NCI-H526 (cell line): Measurements from ENCODE around the gene RAD21L1.

Experiments
- DNase-seq, 2 experiments: peaks; one replicate each; lab custom pipeline; 2025; lab: John Stamatoyannopoulos, UW

Gene RAD21L1

DNA sequence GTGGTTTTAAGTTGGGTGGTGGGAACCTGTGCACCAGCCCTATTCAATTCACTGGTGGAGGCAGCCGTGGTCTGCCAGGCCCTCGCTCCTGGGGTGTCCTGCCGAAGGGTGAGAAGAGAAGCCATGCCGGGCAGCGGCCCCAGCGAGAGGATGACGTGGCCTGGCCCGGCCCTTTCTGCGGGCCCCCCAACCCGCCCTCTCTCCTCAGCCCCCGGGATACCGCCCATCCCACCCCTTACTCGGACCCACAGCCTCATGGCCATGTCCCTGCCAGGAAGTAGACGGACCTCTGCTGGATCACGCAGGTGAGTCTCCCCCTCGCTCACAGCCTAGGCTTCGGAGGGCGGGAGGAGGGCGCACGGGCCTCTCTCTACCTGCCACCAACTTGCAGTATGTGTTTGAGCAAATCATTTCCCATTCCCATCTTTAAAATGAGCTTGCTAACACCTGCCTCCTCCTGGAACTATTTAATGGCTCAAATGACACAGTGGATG lies 70.3 kb downstream of the RAD21L1 start:
- no peak for DNase-seq

DNA sequence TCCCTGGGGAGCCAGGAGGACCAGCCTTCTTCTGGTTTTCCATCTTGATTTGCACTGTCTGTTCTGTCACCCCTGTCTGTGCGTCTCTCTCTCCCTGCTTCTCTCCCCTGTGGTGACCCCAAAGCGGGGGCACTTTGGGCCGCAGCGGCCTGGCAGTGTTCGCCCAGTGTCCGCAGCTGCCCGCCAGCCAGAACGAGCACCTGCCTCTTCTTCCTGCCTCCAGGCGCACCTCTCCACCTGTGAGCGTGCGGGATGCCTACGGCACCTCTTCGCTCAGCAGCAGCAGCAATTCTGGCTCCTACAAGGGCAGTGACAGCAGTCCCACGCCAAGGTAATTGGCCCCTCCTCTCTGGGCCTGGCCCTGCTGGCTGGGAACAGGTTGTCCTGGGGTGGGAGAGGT lies 71.1 kb downstream of the RAD21L1 start:
- DNase-seq, result no peak

DNA sequence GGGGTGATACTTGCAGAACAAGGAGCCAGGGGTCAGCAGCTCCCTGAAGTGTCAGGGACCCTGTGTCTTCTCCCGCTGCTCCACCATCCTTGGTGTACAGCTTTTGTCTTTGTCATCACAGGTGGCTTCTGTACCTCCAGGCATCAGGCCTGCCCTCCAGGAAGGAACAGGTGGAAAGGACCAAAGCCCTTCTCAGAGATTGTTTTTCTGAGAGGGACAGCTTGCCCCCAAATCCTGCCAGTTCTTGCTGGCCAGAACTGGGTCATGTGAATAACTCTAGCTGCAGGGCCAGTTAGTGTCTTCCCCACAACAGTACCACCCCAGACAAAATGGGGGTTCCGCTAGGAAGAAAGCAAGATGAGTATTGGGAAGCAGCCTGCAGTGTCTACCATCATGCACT lies 71.6 kb downstream of the RAD21L1 start:
- no peak for DNase-seq

DNA sequence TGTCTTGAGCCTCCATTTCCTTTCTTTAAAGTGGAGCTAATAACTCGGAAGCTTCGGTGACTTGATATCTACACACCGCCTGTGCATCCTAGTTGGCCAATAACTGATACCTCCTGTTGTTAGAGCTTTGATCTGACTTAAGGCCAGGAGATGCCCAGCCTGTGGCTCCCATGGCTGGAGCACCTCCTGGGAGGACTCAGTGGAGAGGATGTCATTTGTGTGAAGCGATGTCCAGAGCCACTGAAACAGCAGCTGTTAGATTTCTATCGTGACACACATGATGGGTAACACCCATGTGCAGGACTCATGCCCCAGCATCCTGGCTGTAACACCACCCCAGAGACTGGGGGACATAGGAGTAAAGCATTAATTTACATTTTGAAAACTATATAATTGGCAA lies 72.3 kb downstream of the RAD21L1 start:
- no peak for DNase-seq

DNA sequence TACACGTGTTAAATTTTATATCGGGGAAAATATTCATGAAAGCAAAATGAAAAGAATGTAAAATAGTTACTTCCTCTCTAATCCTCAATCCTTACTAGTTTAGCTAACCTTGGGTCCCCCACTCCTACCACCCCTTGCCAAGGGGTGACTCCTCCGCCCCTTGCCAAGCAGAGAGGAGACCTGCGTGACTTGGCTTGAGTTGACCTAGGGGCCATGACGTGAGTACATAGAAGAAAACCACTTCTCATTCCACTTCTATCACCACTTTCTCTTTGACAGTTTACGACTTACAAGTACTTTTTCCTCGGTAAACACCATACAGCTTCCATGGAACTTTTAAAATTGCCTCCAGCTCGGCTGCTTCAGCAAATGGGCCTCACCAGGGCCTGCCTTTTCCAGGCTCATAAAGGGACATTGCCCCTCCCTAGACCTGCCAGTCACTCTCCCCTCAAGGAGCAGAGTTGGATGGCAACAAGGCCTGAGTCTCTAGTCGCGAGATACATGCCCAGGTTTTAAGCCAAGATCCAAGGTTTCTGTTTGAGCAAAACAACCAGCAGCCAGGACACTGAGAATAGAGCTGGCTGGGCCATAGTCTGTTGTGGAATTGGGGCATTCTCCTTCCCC lies 73.2 kb downstream of the RAD21L1 start:
- no peak for DNase-seq

DNA sequence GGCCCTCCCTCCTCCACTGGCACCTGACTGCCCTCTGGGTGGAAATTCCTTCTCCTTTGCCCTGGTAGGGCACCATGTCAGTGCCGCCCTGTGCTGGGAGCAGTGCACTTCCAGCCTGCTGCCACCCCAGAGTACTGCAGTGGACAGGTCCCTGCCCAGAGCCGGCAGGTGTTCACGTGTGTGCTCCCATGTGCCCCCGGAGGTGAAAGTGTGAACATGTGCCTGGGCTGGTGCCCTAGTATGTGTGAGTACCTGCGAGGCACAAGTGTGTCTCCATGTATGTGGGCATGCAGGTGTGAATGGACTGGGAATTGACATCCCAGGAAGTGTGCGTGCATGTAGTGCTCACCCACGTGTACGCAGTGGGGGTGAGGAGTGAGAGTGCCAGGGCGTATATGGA lies 73.7 kb downstream of the RAD21L1 start:
- DNase-seq, result peak in 1 of 2 experiments; percentile 38

DNA sequence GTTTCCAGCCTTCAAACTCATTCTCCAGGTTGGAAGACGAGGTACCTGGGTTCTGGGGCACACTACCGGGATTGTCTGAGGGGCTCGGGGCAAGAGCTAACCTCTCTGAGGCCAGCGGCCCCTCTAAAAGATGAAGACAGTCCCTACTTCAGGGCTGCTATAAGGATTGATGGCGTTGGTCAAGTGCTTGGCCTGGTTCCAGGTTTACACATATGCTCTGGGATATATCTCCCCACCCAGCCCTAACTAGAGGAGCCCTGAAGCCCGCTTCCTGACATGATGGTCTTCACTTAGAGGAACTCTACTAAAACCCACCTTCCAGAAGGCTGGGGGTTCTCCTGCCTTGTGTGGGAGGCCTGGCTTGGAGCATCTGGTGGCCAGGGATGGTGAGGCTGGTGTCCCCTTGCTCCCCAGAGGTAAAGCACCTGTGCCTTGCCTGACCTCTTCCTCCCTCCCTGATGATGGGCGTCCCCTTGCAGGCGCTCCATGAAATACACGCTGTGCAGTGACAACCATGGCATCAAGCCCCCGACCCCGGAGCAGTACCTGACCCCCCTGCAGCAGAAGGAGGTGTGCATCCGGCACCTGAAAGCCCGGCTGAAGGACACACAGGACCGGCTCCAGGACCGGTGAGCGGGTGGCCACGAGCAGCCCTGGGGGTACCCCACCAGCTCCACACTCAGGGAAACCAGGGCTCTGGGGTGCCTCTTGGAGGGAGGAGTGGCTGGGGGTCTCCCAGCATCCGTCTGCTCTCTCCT lies 74.4 kb downstream of the RAD21L1 start:
- no peak for DNase-seq

DNA sequence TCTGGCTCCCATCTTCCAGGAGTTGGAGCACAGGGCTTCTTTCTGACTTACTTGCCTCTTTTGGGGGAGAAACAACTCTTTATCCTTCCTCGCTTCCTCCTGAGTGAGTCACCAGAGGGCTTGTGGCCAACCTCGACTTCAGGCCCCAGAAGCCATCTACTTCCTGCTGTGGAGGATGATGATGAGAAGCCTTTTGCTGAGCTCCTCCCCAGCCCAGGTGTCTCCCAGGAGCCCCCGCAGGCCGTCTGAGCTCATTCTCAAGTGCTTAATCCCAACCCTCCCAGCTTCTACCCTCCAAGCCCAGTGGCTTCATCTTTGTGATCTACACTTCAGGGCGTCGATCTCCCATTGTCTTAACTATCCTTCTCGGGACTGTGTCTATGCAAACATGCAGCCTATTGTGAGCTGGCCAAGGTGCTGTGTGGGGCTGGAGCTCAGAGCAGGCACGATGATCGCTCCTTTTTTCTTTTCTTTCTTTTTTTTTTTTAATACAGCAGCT lies 75.2 kb downstream of the RAD21L1 start:
- DNase-seq, result no peak

DNA sequence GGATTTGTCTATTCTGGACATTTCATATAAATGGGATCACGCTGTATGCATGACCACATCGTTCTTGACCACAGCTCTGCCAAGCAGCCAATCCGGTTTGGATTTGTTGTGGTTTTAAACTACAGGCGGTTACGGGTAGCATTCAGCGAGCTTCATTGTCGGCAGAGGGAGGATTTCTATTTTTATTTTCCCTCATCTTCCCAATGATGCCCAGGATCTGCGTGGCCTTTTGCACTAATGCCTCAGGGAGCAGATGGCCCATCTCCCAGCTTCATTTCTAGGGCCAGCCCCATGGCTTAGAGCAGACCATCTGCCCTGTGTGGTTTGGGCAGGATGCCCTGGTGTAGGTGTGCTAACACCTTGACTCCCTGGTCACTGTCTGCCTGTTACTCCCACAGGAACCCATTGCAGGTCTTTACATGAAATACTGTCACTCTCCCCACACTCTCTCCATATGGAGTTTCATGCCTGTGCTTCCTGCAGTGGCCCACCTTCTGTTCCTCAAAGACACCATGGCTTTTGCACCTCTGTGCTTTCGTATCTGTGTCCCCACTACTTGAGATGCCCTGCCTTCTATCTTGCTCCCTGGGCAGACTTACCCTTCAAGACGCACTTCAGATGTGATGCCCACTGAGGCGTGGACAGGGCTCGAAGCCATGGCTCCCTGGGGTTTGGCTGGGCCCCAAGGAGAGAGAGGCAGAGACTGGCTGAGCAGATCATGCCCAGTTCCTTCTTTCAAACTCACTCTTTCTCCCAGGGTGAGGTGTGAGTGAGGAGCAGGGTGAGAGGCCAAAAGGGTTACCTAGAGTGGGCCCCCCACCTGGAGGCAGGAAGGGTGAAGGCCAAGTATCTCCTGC lies 77.1 kb downstream of the RAD21L1 start:
- DNase-seq, result peak; percentile 28 to 41

DNA sequence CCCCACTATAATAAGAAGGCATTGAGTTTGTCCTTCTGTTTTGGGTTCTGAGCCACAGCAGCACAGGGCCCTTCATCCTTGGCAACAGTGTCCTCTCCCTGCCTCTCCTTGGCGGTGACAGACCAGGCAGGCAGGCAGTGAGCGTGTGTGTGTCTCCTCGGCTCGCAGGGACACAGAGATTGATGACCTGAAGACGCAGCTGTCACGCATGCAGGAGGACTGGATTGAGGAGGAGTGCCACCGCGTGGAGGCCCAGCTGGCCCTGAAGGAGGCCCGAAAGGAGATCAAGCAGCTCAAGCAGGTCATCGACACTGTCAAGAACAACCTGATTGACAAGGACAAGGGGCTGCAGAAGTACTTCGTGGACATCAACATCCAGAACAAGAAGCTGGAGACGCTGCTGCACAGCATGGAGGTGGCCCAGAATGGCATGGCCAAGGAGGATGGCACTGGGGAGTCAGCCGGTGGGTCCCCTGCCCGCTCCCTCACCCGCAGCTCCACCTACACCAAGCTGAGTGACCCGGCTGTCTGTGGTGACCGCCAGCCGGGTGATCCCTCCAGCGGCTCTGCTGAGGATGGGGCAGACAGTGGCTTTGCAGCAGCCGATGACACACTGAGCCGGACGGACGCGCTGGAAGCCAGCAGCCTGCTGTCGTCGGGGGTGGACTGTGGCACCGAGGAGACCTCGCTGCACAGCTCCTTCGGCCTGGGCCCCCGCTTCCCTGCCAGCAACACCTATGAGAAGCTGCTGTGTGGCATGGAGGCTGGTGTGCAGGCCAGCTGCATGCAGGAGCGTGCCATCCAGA lies 79.1 kb downstream of the RAD21L1 start:
- no peak for DNase-seq
